H1 (cell line): ENCODE measurements around the gene MAP3K14. TPM values are rescaled to one million over a fixed set of nuclear protein-coding genes. Genes with fewer than 3 reads are reported as not detected.

Experiments
- CTCF ChIA-PET: fragments of 300-600 bp; sonication (Branson Sonifier 250); formaldehyde crosslinking; loops from one replicate; lab custom pipeline; 2021; ENCODE audit not compliant: partially characterized antibody; lab: Charles Lee
- POLR2A ChIA-PET: fragments of 300-600 bp; sonication (Branson Sonifier 250); formaldehyde crosslinking; loops from one replicate; lab custom pipeline; 2021; ENCODE audit warnings: inconsistent platforms; ENCODE audit not compliant: partially characterized antibody; lab: Charles Lee
- DNase-seq, 2 experiments: peaks; one replicate each; pipeline versions ENCODE4 v3.0.0 to v3.0.0-alpha.2; 2010 to 2022; ENCODE audit warnings: low spot score in 2 of 2, low read depth in 1 of 2, mixed read lengths in 1 of 2
- FAIRE-seq: peaks from 2 replicates; lab custom pipeline; 2011; peaks lifted over from hg19 to GRCh38; lab: Jason Lieb, UNC
- H2AFZ ChIP-seq: 2 replicates; pipeline ENCODE4 v1.8.1; 2012; ENCODE audit warnings: low read length, inconsistent platforms
- H2AK5ac ChIP-seq: 2 replicates; pipeline ENCODE4 v1.6.1; 2013; ENCODE audit warnings: low read depth, low read length
- H2BK120ac ChIP-seq: replicated peaks from 2 replicates; pipeline ENCODE3; 2013; ENCODE audit warnings: low read depth, low read length, inconsistent platforms
- H2BK12ac ChIP-seq: 2 replicates; pipeline ENCODE4 v1.6.1; 2013; ENCODE audit warnings: low read depth, low read length
- H2BK15ac ChIP-seq: 2 replicates; pipeline ENCODE4 v1.6.1; 2013; ENCODE audit warnings: low read length
- H2BK20ac ChIP-seq: 2 replicates; pipeline ENCODE4 v1.6.1; 2013; ENCODE audit warnings: low read length
- H2BK5ac ChIP-seq: 2 replicates; pipeline ENCODE4 v1.6.1; 2013; ENCODE audit warnings: low read depth, low read length
- H3K14ac ChIP-seq: 2 replicates; pipeline ENCODE4 v1.6.1; 2013; ENCODE audit warnings: inconsistent platforms; ENCODE audit not compliant: insufficient read length
- H3K18ac ChIP-seq: 2 replicates; pipeline ENCODE4 v1.6.1; 2013; ENCODE audit warnings: low read length; ENCODE audit errors: extremely low read depth
- H3K23ac ChIP-seq: 2 replicates; pipeline ENCODE4 v1.6.1; 2013; ENCODE audit warnings: inconsistent platforms; ENCODE audit not compliant: insufficient read length
- H3K23me2 ChIP-seq: 2 replicates; pipeline ENCODE4 v1.6.1; 2013; ENCODE audit warnings: low read depth, low read length
- H3K27ac ChIP-seq: 2 replicates; pipeline ENCODE4 v1.6.1; 2011; ENCODE audit warnings: low read depth, low read length, inconsistent platforms
- H3K27me3 ChIP-seq, 4 experiments: replicated peaks in 1 of 4; 1 replicate in 1 of 4; 2 replicates in 3 of 4; pipeline versions ENCODE4 v1.6.1 to v1.8.1; 2011 to 2013; ENCODE audit warnings: low read length in 3 of 4, mild to moderate bottlenecking in 3 of 4, inconsistent platforms in 2 of 4, mixed read lengths in 2 of 4, moderate library complexity in 1 of 4; ENCODE audit not compliant: control insufficient read depth in 3 of 4, insufficient read depth in 3 of 4; ENCODE audit errors: extremely low read depth in 1 of 4
- H3K36me3 ChIP-seq, 4 experiments: 2 replicates each; pipeline versions ENCODE4 v1.6.1 to v1.8.1; 2011 to 2013; ENCODE audit warnings: mild to moderate bottlenecking in 4 of 4, low read length in 3 of 4, moderate library complexity in 2 of 4, control low read depth in 1 of 4, inconsistent platforms in 1 of 4; ENCODE audit not compliant: insufficient read depth in 4 of 4, control insufficient read depth in 2 of 4
- H3K4ac ChIP-seq: replicated peaks from 2 replicates; pipeline ENCODE3; 2013; ENCODE audit warnings: low read length, low read depth, mixed read lengths, inconsistent platforms; ENCODE audit not compliant: insufficient read length
- H3K4me1 ChIP-seq, 4 experiments: replicated peaks in 1 of 4; 1 replicate in 1 of 4; 2 replicates in 3 of 4; pipeline versions ENCODE4 v1.6.1 to v1.8.1; 2011 to 2013; ENCODE audit warnings: low read length in 3 of 4, inconsistent platforms in 2 of 4, mixed read lengths in 1 of 4; ENCODE audit not compliant: insufficient read depth in 4 of 4, control insufficient read depth in 3 of 4
- H3K4me2 ChIP-seq, 2 experiments: 2 replicates each; pipeline versions ENCODE4 v1.6.1 to v1.8.1; 2011 to 2013; ENCODE audit warnings: low read depth in 2 of 2, low read length in 2 of 2, control low read depth in 1 of 2, inconsistent platforms in 1 of 2, mild to moderate bottlenecking in 1 of 2; ENCODE audit not compliant: insufficient read depth in 1 of 2
- H3K4me3 ChIP-seq, 4 experiments: fragments of 200-600, 300-600 bp in 1 of 4; sonication (generic), shearing (Covaris generic), sonication (Bioruptor Twin) in 1 of 4; 2 replicates each; pipeline versions ENCODE4 v1.5.1 to v1.8.1; 2011 to 2016; ENCODE audit warnings: low read length in 4 of 4, low read depth in 3 of 4, control low read depth in 2 of 4, inconsistent platforms in 2 of 4, mild to moderate bottlenecking in 2 of 4, mixed read lengths in 1 of 4, moderate library complexity in 1 of 4; ENCODE audit not compliant: insufficient read depth in 2 of 4; ENCODE audit errors: extremely low read depth in 1 of 4
- H3K56ac ChIP-seq: replicated peaks from 2 replicates; pipeline ENCODE3; 2013; ENCODE audit warnings: low read depth, mild to moderate bottlenecking, mixed read lengths, low read length, inconsistent platforms; ENCODE audit not compliant: insufficient read length
- H3K79me1 ChIP-seq: 2 replicates; pipeline ENCODE4 v1.6.1; 2013; ENCODE audit warnings: low read depth, low read length, control low read depth
- H3K79me2 ChIP-seq, 2 experiments: 2 replicates each; pipeline versions ENCODE4 v1.6.1 to v1.8.1; 2012 to 2013; ENCODE audit warnings: low read length in 2 of 2, mild to moderate bottlenecking in 2 of 2, inconsistent platforms in 1 of 2; ENCODE audit not compliant: insufficient read depth in 2 of 2, control insufficient read depth in 1 of 2
- H3K9ac ChIP-seq, 4 experiments: replicated peaks in 1 of 4; 1 replicate in 1 of 4; 2 replicates in 3 of 4; pipeline versions ENCODE4 v1.6.1 to v1.8.1; 2011 to 2013; ENCODE audit warnings: low read depth in 3 of 4, low read length in 3 of 4, control low read depth in 2 of 4, mild to moderate bottlenecking in 2 of 4, moderate library complexity in 2 of 4, inconsistent platforms in 1 of 4; ENCODE audit errors: extremely low read depth in 1 of 4
- H3K9me3 ChIP-seq, 2 experiments: 2 replicates each; pipeline versions ENCODE4 v1.6.1 to v1.8.1; 2012 to 2013; ENCODE audit warnings: mild to moderate bottlenecking in 2 of 2, moderate library complexity in 2 of 2, control low read depth in 1 of 2, inconsistent platforms in 1 of 2, low read depth in 1 of 2, low read length in 1 of 2, mixed read lengths in 1 of 2; ENCODE audit not compliant: insufficient read depth in 2 of 2
- H4K20me1 ChIP-seq, 2 experiments: replicated peaks in 1 of 2; 2 replicates each; pipeline versions ENCODE3 to v1.8.1; 2011 to 2013; ENCODE audit warnings: inconsistent platforms in 2 of 2, low read length in 2 of 2, mild to moderate bottlenecking in 1 of 2; ENCODE audit not compliant: insufficient read depth in 2 of 2, control insufficient read depth in 1 of 2
- H4K5ac ChIP-seq: 2 replicates; pipeline ENCODE4 v1.6.1; 2013; ENCODE audit warnings: low read length, low read depth, mixed read lengths, inconsistent platforms; ENCODE audit not compliant: insufficient read length
- H4K8ac ChIP-seq: 2 replicates; pipeline ENCODE4 v1.8.0; 2013; ENCODE audit warnings: mild to moderate bottlenecking, moderate library complexity, low read length, inconsistent platforms; ENCODE audit not compliant: insufficient read depth; ENCODE audit errors: extremely low read depth
- H4K91ac ChIP-seq: replicated peaks from 2 replicates; pipeline ENCODE3; 2013; ENCODE audit warnings: low read length, mixed read lengths, inconsistent platforms; ENCODE audit not compliant: insufficient read length
- BACH1 ChIP-seq: IDR thresholded peaks from 2 replicates; pipeline ENCODE4 v1.6.1; 2012; ENCODE audit warnings: low read length, improper control_type of control experiment
- HDAC2 ChIP-seq, 2 experiments: fragments of 300-600 bp in 1 of 2; sonication (generic) in 1 of 2; IDR thresholded peaks; 2 replicates each; pipeline ENCODE4 v1.6.1; 2011 to 2012; ENCODE audit warnings: low read depth in 2 of 2, low read length in 2 of 2, mild to moderate bottlenecking in 2 of 2, moderate library complexity in 2 of 2, borderline replicate concordance in 1 of 2, inconsistent platforms in 1 of 2
- TCF12 ChIP-seq: IDR thresholded peaks from 2 replicates; pipeline ENCODE4 v1.6.1; 2011; ENCODE audit warnings: low read depth, mild to moderate bottlenecking, low read length
- ZNF274 ChIP-seq: IDR thresholded peaks from 2 replicates; pipeline ENCODE4 v1.7.0; 2012; ENCODE audit warnings: low read length, borderline replicate concordance; ENCODE audit errors: extremely low read depth
- WGBS, 2 experiments: shearing (Covaris generic) in 1 of 2; methylation state at CpG; one replicate each; pipeline versions ENCODE4 v1.1.6 to v1.1.7; 2013 to 2015; ENCODE audit warnings: low lambda C conversion rate in 2 of 2, mixed read lengths in 2 of 2, inconsistent platforms in 1 of 2, low coverage in 1 of 2, missing lambda C conversion rate in 1 of 2; ENCODE audit not compliant: insufficient replicate concordance in 2 of 2, insufficient coverage in 1 of 2, insufficient read length in 1 of 2; ENCODE audit errors: extremely low coverage in 1 of 2, missing lambda C conversion rate in 1 of 2; 5-methylcytosine and 5-hydroxymethylcytosine counted together
- polyA plus RNA-seq, 7 experiments: library from polyadenylated mRNA; depleted of rRNA in 3 of 7; stranded (reverse) in 5 of 7; unstranded in 2 of 7; fragments of >200 nt in 5 of 7; fragments of 200-250 nt in 2 of 7; gene quantifications; 1 replicate in 5 of 7; 2 replicates in 1 of 7; 4 replicates in 1 of 7; pipeline versions ENCODE4 v1.2.1 to v1.2.3, GENCODE V29; 2011 to 2013; ENCODE audit warnings: missing spikeins in 2 of 7, mixed read lengths in 2 of 7
- total RNA-seq: library from RNA; stranded (reverse); fragmentation: NEBNext Ultra II Directional; extraction: Animal tissue kit (Norgen Biotek cat#: 25700); gene quantifications from 2 replicates; pipeline ENCODE4 v1.2.1, GENCODE V29; 2021
- TF ChIP-seq, protein P1 (sequence below): IDR thresholded peaks from 2 replicates; pipeline ENCODE4 v1.6.1; 2011; ENCODE audit warnings: low read length, improper control_type of control experiment

The MAP3K14 gene
- total and polyA plus RNA-seq, 2 of the 8 experiments (the other 6 are each of a cell fraction or from before 2014, with no cell fraction given) = 5.2 to 6.1 TPM

DNA sequence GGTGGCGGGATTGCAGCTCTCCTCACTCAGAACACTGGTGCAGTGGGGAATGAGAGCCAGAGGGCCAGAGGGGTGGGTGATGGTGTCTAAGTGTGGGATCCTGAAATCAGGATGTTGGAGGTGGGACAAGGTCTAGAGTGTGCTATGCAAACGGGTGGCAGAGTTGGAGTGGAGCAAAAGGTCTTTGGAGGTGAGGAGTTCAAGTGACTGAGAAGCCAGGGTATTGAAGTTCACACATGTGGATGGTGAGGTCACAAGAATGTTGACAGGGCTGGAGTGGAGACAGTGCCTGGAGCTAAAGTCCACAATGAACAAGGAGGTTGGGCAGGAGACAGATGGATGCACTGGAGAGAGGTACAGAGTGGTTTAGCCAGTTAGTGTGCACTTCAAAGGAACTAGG lies 38.3 kb upstream of the MAP3K14 start:
- H3K79me1 ChIP-seq = no peaks in the 10 kb centered on the region
- H3K23ac ChIP-seq = no peak overlapping the region
- H2BK15ac ChIP-seq = no peak overlapping the region; the same call in 1 of the 2 replicates
- TF ChIP-seq, protein P1, sequence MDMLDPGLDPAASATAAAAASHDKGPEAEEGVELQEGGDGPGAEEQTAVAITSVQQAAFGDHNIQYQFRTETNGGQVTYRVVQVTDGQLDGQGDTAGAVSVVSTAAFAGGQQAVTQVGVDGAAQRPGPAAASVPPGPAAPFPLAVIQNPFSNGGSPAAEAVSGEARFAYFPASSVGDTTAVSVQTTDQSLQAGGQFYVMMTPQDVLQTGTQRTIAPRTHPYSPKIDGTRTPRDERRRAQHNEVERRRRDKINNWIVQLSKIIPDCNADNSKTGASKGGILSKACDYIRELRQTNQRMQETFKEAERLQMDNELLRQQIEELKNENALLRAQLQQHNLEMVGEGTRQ = no peak
- TF ChIP-seq TCF12 (no peak), ZNF274 (no peak), BACH1 (no peak), HDAC2 (IDR thresholded peaks at IDR 0.05; ENCODE audit: borderline replicate concordance in 1 of 2, low read depth in 2 of 2, low read length in 2 of 2) (no peak)
- 0 out of 2 replicates have a peak overlapping the region, but pooled peaks have one; percentile 18 for H2BK12ac ChIP-seq
- H3K27me3 ChIP-seq = no peaks in the 10 kb centered on the region
- ChIA-PET CTCF (interaction anchor here (0.7 to 1.3 kb wide), 2 partner anchors 9 to 219 kb away, joined by 4 read pairs; partner anchors contain the start of gene ACBD4), POLR2A (interaction anchor here (1.3 kb wide), 1 partner anchor 39 kb away, joined by 3 read pairs; no protein-coding TSS in a partner anchor)
- no peak overlapping the region for H3K27ac ChIP-seq
- H2BK120ac ChIP-seq = no peak overlapping the region
- 0 out of 4 replicates have a peak, but pooled peaks cover 0 to 2% of the 10 kb centered on the region in 2 experiments for H3K9me3 ChIP-seq
- peak overlapping the region; percentile 76; the same call in 1 of the 2 replicates for H2BK20ac ChIP-seq
- no peaks in the 10 kb centered on the region for H4K20me1 ChIP-seq
- H4K8ac ChIP-seq = no peak overlapping the region
- no peaks in the 10 kb centered on the region; the same call in 1 of the 2 replicates for H3K23me2 ChIP-seq
- H3K4me1 ChIP-seq = no peaks in the 10 kb centered on the region; a peak in 1 of 7 replicates
- no peak overlapping the region; the same call in 1 of the 2 replicates for H2AK5ac ChIP-seq
- H3K4me3 ChIP-seq = no peak overlapping the region
- no peak overlapping the region for H3K14ac ChIP-seq
- H3K56ac ChIP-seq = no peak overlapping the region
- WGBS, 2 experiments = 85% methylated on average over 2 of the region's 2 CpGs; no CpG with 5 or more reads in 1 of the 2 experiments
- no peak overlapping the region for H3K9ac ChIP-seq
- no peak overlapping the region for H3K4ac ChIP-seq
- no peak overlapping the region for H4K5ac ChIP-seq
- no peak overlapping the region for H2BK5ac ChIP-seq
- H2AFZ ChIP-seq = no peak overlapping the region; the same call in 1 of the 2 replicates
- no peaks in the 10 kb centered on the region for H3K36me3 ChIP-seq
- no peak for FAIRE-seq
- no peak overlapping the region for H3K18ac ChIP-seq
- no peak for DNase-seq
- no peaks in the 10 kb centered on the region for H3K79me2 ChIP-seq
- no peak overlapping the region for H3K4me2 ChIP-seq
- no peak overlapping the region for H4K91ac ChIP-seq
